Measurements from ENCODE around the gene ABTB2. TPM values are rescaled to one million over a fixed set of nuclear protein-coding genes. Genes with fewer than 3 reads are reported as not detected.

Gene ABTB2
- total RNA-seq, 1 experiment from 2014 or later: 4.0 TPM

DNA sequence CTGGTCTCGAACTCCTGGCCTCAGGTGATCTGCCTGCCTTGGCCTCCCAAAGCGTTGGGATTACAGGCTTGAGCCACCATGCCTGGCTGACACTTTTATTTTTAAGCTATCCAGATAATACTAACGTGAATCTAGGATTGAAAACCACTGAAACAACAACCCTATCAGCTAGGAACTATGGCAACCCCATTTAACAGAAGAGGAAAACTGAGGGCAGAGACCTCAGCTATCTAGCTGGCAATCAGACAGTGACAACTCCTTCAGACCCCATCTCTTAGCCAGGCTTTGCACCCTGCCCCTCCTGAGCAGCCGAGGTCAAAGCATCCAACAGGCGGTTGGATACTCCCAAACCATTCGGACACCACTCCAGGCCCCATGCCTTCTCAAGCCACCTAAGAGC, 14.1 kb downstream of the ABTB2 start:
- no peak for DNase-seq (ENCODE audit: low read depth)

DNA sequence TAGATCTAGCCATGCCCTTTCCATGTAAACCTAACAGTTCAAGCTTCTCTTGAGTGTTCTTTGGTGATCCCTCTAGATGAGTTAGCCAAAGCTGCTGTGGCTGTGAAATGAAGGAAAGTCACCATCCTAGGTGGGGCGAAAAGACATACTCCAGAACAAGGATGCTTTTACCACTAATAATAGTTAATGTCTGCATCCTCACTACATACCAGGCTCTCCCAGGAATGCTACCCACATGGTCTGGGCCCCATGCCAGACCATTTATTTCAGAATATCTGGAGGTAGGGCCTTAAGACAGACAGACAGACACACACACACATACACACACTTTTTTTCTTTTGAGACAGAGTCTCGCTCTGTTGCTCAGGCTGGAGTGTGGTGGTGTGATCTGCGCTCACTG, 14.7 kb downstream of the ABTB2 start:
- peak; percentile 85 for DNase-seq (ENCODE audit: low read depth)

DNA sequence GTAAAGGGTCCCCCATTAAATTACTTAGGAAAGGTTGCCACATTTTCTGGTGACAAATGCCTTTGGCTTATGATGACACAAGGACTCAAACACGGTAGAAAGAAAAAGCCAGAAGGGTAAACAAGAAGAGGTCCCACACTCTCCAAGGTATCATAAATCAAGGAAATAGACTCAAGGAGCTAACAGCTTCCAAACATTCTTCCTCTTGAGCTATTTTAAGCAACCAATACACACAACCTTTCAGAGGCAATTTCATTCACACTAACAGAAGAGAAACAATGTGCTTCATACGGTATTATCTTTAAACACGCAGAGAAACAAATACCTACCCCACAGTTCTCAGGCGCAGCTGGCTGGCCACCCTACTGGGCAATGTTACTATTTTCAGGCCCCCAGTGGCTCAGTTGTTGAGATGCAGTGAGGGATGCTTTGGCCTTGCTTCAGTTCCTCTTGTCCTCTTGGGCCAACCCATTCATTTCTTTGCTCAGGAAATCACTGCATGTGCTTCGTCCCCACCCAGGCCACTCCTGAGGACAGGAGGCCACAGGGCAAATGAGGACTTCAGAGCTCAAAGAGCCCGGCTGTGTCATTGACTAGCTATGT, 15.8 kb downstream of the ABTB2 start:
- no peak for DNase-seq (ENCODE audit: low read depth)

DNA sequence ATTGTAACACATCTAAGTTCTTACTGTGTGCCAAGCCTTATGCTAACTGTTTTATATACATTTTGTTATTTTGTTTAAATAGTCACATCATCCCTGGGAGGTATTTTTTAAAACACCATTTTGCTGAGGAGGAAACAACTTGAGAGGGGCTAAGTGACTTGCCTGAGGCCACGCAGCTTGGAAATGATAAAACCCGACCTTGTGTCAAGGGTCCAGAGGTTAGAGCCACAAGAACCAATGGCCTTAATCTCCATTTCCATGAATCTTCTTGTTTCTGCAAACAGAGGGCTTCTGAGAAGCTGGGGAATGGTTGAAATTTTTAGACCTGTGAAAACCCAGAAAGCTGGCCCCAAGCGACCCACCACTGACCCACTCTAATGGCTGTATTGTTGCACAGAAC, 16.7 kb downstream of the ABTB2 start:
- DNase-seq (ENCODE audit: low read depth): no peak

DNA sequence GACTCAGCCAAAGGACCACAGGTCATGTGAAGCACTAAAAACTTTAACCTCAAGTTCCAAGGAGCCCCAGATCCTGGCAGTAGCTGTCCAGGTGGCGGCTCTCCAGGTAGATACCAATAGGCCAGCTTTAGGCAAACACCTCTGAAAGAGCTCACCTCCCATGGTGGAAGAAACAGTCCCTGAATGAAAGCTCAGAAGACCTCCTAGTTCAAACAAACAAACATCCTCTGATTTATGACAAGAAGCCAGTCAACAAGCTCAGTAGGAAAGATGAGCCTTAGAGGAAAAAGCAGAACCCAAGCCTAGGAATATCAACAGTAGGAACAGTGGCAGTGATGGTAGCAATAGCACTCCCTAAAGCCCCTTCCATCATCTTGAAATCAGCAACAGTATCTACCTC, 17.2 kb downstream of the ABTB2 start:
- no peak for DNase-seq (ENCODE audit: low read depth)

DNA sequence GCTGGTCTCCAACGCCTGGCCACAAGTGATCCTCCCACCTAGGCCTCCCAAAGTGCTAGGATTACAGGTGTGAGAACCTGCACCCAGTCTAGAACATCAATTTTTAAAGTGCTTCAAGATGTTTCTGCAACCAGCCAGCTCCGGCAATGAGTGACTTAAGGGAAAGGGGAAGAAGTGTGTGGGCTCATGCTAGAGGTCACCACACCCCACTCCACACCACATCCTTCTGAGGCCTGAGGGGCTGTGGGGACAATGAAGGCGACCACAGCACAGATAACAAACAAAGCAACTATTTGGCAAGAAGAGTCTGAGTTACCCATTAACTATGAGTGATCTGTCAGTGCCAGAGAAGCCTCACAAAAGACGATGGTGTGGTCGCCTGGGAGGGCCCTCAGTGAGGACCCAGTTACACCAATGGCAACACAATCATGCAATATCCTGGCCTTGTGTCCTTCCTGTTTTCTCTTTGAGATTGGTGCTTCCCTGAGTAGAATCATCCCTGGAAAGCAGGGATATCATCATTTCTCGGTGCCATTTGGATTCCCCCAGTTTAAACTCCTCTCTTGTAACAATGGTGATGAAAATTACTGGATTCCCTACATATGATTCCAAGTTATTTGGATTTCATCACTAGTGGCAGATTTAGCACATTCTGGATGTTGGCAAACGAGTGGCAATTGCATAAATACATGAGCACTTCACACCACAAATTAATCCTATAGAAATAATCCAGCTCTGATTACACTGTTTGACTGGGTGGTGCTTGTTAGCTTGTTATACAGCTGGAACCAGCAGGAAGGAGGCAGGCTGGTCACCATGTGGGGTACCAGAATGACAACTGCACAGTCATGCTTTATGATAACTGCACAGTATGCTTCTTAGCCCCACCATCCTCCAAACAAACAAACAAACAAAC, 18.4 kb downstream of the ABTB2 start:
- DNase-seq (ENCODE audit: low read depth): peak; percentile 7

DNA sequence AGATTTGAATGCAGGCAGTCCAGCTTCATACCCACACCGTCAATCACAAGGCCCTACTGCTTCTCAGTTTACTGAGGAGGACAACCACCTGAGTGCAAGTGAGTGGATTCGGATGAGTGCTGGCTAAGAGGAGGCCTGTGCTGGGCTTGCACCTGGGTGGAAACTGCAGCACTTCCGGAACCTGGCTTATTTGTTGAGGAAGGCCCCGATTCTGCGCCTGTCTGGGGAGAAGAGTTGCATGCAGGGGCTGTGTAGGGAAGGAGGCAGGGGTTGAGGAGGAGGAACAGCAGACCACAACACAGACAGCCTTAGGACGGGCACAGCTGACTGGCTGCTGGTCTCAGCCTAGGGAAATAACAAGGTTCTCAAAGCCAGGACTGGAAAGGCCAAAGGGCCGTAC, 20.8 kb downstream of the ABTB2 start:
- no peak for DNase-seq (ENCODE audit: low read depth)

DNA sequence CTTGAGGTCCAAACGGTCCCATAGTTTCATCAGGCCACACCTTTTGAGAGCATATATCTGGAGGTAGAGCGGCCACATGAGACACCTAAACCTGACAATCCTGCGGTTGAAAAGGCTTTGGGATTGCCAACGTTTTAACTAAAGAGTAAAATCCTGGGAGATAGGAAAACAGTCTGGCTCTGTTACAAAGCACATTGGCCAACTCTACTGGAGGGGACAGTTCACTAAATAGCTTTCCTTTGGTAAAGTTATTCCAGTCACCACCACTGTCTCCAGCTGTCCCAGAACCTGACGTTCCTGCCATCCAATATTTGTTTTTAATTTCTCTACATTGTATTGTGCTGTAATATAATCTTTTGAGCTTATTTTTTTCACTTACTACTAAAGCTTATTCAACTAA, 22.0 kb downstream of the ABTB2 start:
- no peak for DNase-seq (ENCODE audit: low read depth)

DNA sequence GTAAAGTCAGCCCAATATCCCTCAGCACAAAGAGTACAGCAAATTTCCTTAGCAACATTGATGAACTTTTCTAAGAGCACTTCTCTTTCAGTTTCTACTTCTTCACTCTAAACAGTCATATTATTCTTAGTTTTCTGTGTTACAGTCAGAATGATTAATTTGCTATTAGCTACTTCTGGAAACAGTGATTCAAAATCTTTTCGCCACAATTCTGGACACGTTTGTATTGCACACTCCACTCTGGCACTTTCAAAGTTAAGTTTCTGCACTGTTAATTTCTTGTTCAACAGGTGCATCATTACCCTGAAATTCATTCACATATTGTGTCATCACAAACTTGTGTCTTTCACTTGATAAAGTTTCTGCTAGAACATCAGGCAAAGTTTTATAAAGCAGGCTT, 22.5 kb downstream of the ABTB2 start:
- no peak for DNase-seq (ENCODE audit: low read depth)

DNA sequence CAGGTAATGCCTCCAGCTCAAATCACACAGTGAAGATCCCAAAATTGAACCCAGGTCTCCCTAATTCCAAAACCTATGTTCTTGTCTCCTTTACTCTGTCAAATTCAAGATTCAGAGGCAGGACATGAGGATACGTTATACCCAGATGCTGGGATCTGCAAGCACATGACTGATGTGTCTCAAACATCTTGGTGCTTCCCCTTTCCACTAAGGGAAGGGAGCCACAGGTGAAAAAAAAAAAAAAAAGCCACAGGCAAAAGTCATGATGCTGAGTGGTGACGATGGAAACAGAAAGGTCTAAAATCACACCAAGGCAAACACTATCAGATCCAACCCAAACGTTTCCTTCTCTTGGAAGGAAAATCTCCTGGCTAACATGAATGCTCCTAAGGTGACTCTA, 24.0 kb downstream of the ABTB2 start:
- DNase-seq (ENCODE audit: low read depth): no peak

DNA sequence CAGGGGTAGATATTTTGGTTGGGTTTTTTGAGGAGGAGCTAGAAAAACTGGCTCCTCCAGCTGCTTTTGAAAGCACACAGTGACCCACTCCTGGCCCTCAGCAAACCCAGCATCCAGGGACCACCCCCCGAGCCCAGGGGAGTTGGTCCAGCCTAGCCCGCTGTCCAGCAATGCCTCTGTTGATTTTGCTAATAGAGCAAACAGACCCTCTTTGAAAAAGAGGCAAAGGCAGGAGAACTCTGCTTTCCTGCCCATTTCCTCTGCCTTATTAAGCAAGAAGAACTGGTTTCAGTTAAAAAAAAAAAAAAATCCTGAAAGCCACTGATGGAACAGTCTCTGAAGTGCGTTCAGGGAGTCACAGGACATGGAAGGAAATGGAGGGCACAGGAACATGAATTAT, 25.3 kb downstream of the ABTB2 start:
- no peak for DNase-seq (ENCODE audit: low read depth)

DNA sequence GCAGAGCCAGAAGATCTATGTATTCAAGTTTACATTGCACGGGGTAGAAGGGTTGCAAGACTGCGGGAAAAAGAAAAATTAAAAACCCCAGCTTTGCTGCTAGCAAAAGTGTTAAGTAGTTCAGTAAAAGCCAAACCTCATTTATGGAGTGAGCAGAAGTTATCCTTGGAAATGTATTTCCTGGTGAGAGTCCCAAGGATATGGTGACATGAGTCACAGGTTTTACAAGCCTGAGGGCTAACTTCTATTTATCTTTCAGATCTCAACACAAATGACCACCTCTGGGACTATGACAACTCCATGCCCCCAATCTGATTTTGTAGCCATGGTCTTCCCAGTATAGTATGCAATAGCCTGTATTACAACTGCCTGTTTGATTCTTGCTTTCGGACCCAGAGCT, 26.1 kb downstream of the ABTB2 start:
- DNase-seq (ENCODE audit: low read depth): peak; percentile 64

DNA sequence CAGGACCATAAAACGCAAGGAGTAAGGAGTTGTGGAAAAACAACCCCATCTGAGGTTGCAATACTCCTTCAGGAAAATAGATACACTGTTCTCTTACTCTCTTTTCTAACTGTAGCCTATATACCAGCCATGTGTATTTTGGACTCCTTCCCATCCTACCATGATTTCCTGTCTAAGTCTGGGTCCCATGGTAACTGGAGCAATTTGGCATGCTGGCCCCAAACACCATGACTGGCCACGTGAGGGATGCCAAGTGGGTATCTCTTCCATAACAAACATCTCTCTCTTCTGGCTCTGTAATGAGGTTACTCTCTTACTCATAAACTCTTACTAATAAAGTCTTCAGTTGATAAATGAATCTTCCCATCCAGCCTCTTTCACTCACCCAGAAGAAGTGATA, 26.5 kb downstream of the ABTB2 start:
- DNase-seq (ENCODE audit: low read depth): peak; percentile 95

DNA sequence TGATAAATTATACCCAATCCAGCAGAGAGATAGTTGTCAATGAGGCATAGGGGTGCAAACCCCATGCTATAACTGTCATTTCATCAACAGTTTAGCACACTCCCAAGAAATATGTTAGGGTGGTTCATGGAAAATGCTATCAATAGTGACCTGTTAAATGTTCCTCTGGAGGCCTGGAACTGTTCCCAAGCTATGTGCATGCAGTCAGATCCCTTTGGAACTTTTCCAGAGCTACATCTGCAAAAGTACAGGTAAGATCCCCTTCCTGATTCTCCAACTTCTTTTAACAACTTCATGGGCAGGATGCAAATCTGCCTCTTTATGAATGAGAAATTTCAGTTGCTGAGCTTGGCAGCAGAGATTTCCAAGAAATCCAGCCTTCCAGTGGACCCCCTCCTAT, 27.2 kb downstream of the ABTB2 start:
- no peak for DNase-seq (ENCODE audit: low read depth)

DNA sequence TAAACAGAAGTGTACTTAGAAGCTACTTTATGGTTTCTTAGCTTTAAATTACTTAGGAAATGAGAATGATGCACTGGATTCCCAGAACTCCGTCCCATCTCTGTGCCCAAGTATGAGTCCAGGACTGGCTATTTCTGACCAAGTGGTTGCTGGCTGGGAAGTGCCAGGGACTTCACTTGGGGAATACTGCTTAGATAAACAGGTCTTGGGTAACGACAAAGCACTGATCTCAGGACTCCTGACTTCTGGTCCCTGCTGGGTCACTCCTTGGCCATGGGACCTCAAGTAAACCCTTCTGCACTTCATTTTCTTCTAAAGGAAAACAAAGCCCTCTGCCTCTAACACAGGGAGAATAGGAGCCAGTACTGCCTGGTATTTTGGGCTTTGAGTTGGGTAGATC, 27.9 kb downstream of the ABTB2 start:
- DNase-seq (ENCODE audit: low read depth): no peak

DNA sequence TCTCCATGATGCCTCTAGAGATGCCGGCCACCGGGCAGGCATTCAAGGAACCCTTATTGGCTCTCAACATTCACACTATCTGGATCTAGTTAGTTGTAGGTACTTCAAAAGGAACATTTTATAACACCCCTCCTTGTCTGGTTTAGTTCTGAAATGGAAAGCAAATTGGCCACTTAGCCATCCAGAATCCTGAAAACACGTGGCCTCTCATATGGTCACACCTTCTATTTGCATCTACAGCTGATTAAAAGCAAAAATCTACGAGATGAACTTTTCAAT, 29.2 kb downstream of the ABTB2 start:
- DNase-seq (ENCODE audit: low read depth): no peak

DNA sequence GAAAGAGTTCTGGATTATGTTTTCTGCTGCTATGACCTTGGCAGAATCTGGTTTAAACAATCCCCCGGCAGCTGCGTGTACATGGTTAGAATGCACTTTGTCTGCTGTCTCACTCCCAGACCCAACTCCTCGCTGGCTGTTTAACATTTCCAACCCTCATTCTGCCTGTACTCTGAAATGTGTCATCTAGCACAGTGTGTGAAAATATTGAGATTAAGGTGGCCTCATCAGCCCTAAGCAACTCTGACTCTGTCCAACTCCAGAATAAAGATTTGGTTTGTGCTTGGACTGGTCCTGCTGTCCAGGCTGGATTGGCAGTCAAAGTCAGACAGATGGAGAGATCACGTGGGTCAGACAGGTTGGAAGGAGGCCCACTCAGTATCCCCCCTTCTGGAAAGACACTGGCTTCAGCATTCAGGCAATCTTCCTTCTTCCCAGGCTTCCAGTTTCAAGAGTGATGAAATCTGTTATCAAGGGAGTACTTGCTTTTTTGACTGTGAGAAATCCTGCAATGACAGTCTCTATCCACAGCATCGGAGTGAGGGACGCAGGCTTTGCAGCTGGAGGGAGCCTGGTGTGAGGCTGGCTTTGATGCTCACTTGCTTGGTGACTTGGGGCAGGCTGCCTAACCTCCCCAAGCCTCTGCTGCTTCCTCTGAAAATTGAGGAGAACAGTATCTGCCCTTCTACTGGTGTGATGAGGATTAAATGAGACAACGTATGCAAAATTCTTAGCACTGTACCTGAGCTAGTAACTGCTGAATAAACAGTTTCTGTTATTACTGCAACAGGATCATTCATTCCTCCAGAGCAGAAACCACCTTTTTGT, 29.8 kb downstream of the ABTB2 start:
- no peak for DNase-seq (ENCODE audit: low read depth)

DNA sequence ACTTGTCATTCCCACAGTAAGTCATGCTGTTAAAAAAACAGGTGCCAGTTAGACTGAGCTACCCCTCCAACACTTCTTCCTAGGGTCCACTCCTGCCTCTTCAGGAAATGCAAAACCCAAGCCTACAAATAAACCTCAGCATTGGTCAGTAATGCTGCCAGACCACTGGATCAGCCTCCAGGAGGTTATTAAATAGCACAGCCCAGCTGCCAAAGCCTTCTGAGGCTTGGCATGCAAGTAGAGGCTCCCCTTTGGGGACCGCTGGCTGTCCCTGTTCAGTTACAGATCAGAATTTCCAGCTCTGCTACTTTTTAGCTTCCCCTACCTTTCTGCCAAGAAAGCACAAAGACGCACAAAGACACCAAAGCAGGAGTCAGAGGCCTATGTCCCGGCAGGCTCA, 33.3 kb downstream of the ABTB2 start:
- DNase-seq (ENCODE audit: low read depth): no peak

DNA sequence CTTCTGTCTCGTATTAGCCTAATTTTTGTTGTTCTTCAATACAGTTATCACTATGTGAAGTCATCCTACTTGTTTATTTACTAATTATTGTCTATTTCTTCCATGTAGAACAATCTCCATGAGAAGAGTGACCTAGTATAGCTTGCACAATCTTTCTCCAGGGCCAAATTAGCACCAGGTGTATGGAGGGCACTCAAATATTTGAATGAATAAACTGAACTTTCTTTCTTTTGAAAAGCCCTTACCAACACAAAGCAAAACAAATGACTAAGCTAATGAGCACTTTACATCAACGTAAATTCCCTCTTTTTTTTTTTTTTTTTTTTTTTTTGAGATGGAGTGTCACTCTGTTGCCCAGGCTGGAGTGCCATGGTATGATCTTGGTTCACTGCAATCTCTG, 34.2 kb downstream of the ABTB2 start:
- no peak for DNase-seq (ENCODE audit: low read depth)

DNA sequence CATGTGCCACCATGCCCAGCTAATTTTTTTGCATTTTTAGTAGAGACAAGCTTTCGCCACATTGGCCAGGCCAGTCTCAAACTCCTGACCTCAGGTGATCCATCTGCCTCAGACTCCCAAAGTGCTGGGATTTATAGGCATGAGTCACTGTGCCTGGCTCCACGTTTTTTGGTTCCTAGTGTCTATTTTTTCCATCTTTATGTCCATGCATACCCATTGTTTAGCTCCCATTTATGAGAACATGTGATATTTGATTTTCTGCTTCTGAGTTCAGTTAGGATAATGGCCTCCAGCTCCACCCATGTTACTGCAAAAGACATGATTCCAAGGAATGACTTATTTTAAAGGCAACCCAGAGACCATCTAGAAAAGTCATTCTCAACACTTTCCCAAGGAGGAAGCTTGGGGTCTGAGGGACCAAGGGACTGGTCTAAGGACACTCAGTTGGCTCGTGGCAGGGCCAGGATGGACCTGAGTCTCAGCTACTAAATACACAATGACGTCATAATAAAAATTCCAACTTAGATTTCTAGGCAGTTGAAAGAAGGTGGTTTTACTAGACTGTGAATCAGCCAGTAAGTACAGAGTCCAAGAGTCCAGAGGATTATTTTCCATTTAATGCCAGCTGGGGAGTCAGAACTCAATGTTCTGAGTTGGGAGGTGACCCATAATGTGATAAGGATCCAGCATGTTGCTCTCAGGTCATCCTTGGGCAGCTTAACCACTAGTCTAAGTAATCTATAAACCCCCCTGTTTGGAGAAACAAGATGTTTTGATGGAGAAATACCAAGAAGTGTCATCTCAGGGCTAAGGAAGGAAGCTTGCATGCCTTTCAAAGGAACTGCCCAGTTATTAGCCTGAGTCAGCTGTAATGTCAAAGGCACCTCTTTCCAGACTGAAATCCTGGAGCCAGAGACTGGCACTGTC, 39.4 kb downstream of the ABTB2 start:
- DNase-seq (ENCODE audit: low read depth): peak; percentile 66

DNA sequence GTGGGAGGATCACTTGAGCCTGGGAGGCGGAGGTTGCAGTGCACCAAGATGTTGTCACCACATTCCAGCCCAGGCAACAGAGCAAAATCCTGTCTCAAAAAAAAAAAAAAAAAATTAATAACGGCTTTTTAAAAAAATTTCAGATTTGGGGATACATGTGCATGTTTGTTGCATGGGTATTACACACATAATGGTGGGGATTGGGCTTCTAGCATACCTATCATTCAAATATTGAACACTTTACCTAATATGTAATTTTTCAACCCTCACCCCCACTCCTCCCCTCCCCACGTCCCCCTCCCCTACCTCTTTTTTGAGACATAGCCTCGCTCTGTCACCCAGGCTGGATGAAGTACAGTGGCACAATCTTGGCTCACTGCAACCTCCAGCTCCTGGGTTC, 40.1 kb downstream of the ABTB2 start:
- DNase-seq (ENCODE audit: low read depth): no peak

DNA sequence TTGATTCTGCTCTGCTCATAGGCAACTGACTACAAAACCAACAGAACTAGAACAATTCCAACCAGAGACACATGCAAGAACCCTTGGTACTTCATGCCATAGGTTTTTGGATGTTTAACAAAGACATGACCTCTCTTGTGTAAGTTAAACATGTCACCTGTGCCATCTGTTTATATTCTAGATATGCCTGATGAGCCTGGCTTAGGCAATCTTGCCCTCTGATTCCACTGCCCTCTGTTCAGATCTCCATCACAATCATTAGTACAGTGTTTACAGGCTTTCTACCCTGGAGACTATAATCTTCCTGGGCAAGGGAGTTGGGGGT, 40.8 kb downstream of the ABTB2 start:
- DNase-seq (ENCODE audit: low read depth): no peak

Measured in HT1080 (cell line).